Esophagus squamous epithelium (tissue), 5 donors: ENCODE measurements around the gene ASTN2. TPM values are rescaled to one million over a fixed set of nuclear protein-coding genes. Genes with fewer than 3 reads are reported as not detected.
A peak's percentile ranks its signal among the peaks of the same experiment; 100 is the strongest.

Experiments used
- DNase-seq: peaks from one replicate; lab custom pipeline; 2025; lab: John Stamatoyannopoulos, UW
- H3K27ac ChIP-seq, 4 donors: fragments of 200-600 bp; sonication (generic); one replicate each; pipeline ENCODE4 v1.5.1; 2016 to 2019; ENCODE audit warnings: mild to moderate bottlenecking in 1 of 4
- H3K27me3 ChIP-seq, 4 donors: fragments of 200-600 bp; sonication (generic); 1 replicate in 3 of 4; 2 replicates in 1 of 4; pipeline versions ENCODE4 v1.5.1 to v1.6.0; 2017 to 2021; ENCODE audit warnings: antibody characterized with exemption in 1 of 4
- H3K36me3 ChIP-seq, 3 donors: fragments of 200-600 bp; sonication (generic); one replicate each; pipeline ENCODE4 v1.5.1; 2016 to 2019
- H3K4me1 ChIP-seq, 3 donors: fragments of 200-600 bp; sonication (generic); one replicate each; pipeline ENCODE4 v1.5.1; 2017 to 2019
- H3K4me3 ChIP-seq, 4 donors: fragments of 200-600 bp; sonication (generic); 1 replicate in 3 of 4; 2 replicates in 1 of 4; pipeline ENCODE4 v1.5.1; 2016 to 2019; ENCODE audit warnings: mild to moderate bottlenecking in 2 of 4, moderate library complexity in 1 of 4
- H3K9me3 ChIP-seq, 3 donors: fragments of 200-600 bp; sonication (generic); one replicate each; pipeline ENCODE4 v1.5.1; 2016 to 2019
- POLR2A ChIP-seq, 4 donors: fragments of 450-650 bp; IDR thresholded peaks; one replicate each; pipeline ENCODE4 v1.6.1; 2017; ENCODE audit warnings: antibody characterized with exemption in 4 of 4, mild to moderate bottlenecking in 4 of 4, moderate library complexity in 3 of 4
- WGBS, 2 donors: methylation state at CpG; one replicate each; pipeline ENCODE4 v1.1.5; 2018; 5-methylcytosine and 5-hydroxymethylcytosine counted together
- intact Hi-C: fragments of 100-400 bp; cut with DNase I; formaldehyde crosslinking; loops from one replicate; pipeline ENCODE4 v1.15.0; 2022
- total RNA-seq, 4 donors: library from RNA; depleted of rRNA; stranded (reverse); fragments of >200 nt; gene quantifications; one replicate each; pipeline ENCODE4 v1.1.0, GENCODE V29; 2016
- TF ChIP-seq, protein P1 (sequence below), 6 experiments: fragments of 450-650 bp in 4 of 6; fragments of 200-600 bp in 2 of 6; sonication (generic) in 2 of 6; IDR thresholded peaks; one replicate each; pipeline ENCODE4 v1.5.1; 2016 to 2019; ENCODE audit warnings: antibody characterized with exemption in 6 of 6, mild to moderate bottlenecking in 4 of 6, moderate library complexity in 4 of 6
- donor health status: DM: yes; HTN: yes; CAD: no.

The ASTN2 gene
- total RNA-seq, 4 donors from 2014 or later: 0.13 to 1.9 (median 0.27) TPM; not detected in 1

DNA sequence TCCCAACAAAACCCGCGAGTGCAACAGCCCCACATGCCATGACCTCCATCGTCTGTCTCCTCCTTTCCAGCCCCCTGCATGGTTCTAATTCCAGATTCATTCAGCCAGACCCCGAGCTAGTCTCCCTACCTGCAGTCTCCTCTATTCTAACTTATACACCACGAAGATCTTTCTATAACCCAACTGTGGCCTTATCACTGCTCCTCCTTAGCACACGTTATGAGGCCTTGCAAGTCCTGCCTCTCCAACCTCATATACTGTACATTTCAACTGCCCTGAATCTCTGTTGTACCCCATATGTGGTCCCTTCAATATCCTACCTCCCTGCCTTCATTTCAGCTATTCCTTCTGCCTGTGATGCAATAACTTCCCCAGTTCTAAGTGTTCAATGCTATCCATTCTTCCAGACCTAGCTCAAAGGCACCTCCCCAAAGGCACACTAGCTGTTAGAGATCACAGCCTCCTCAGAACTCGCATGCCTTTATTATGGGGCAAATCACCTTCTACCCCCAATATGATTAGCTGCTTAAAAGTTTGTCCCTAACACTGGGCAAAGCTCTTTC, 942.8 kb downstream of the ASTN2 start:
- WGBS, 2 donors: 90% methylated on average over 7 of the region's 7 CpGs
- Histone ChIP-seq H3K36me3 (no peaks in the 10 kb centered on the region), H3K27me3 (peaks cover 0 to 37% (median 0%) of the 10 kb centered on the region in 4 donors), H3K4me3 (no peak overlapping the region), H3K4me1 (peaks cover 0 to 17% (median 0%) of the 10 kb centered on the region in 3 donors), H3K27ac (peak overlapping the region in 1 of 4 donors; percentile 13), H3K9me3 (no peaks in the 10 kb centered on the region)
- intact Hi-C loops: no loop called here
- DNase-seq: no peak
- TF ChIP-seq, protein P1, sequence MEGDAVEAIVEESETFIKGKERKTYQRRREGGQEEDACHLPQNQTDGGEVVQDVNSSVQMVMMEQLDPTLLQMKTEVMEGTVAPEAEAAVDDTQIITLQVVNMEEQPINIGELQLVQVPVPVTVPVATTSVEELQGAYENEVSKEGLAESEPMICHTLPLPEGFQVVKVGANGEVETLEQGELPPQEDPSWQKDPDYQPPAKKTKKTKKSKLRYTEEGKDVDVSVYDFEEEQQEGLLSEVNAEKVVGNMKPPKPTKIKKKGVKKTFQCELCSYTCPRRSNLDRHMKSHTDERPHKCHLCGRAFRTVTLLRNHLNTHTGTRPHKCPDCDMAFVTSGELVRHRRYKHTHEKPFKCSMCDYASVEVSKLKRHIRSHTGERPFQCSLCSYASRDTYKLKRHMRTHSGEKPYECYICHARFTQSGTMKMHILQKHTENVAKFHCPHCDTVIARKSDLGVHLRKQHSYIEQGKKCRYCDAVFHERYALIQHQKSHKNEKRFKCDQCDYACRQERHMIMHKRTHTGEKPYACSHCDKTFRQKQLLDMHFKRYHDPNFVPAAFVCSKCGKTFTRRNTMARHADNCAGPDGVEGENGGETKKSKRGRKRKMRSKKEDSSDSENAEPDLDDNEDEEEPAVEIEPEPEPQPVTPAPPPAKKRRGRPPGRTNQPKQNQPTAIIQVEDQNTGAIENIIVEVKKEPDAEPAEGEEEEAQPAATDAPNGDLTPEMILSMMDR (IDR thresholded peaks at IDR 0.05): no peak
- TF ChIP-seq POLR2A (IDR thresholded peaks at IDR 0.05): no peak

DNA sequence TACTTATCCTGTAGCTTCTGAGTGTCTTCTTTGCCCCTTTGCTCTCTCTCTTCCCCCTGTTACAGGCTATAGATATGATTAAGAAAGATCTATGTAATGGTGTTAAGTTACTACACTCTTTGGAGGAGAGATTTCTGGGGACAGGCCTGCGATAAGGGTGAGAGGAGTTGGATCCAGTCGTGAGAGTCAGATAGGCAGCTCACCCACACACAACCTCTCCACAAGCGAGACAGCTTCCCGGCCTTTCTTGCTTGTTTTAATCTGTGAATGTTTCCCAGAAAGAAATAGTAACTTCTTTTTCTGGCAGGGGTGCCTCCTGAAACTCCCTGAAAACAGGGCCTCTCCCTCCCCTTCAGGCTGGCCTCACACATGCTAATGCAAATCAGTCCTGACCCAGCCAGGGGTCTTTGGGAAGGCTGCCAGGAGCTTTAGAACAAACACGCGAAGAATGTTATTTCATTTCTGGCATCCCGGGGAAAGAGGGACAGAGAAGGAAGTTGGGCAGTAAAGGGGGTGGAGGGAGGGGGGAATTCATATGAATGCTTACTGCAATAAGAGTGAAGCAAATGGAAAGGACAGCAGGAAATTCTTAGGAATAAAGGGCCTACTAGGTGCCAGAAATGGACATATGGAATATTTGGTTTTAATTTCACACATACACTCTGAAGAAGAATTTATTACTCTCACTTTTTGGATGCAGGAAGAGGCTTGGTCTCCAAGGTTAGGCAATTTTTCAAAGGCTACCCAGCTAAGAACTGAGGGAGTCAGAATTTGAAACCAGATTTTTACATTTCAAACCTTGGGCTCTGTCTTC, 943.6 kb downstream of the ASTN2 start:
- H3K27ac ChIP-seq: peak overlapping the region in 2 of 4 donors; percentile 13 to 57
- intact Hi-C loops: no loop called here
- H3K4me3 ChIP-seq: no peak overlapping the region
- 44 to 63% methylated on average over 7 of the region's 7 CpGs for WGBS, 2 donors
- H3K36me3 ChIP-seq: no peaks in the 10 kb centered on the region
- peaks cover 0 to 9% (median 0%) of the 10 kb centered on the region in 3 donors for H3K4me1 ChIP-seq
- TF ChIP-seq POLR2A (IDR thresholded peaks at IDR 0.05): no peak
- TF ChIP-seq, protein P1 (IDR thresholded peaks at IDR 0.05): no peak
- DNase-seq: no peak
- H3K9me3 ChIP-seq: no peaks in the 10 kb centered on the region
- H3K27me3 ChIP-seq: peaks cover 0 to 37% (median 0%) of the 10 kb centered on the region in 4 donors

DNA sequence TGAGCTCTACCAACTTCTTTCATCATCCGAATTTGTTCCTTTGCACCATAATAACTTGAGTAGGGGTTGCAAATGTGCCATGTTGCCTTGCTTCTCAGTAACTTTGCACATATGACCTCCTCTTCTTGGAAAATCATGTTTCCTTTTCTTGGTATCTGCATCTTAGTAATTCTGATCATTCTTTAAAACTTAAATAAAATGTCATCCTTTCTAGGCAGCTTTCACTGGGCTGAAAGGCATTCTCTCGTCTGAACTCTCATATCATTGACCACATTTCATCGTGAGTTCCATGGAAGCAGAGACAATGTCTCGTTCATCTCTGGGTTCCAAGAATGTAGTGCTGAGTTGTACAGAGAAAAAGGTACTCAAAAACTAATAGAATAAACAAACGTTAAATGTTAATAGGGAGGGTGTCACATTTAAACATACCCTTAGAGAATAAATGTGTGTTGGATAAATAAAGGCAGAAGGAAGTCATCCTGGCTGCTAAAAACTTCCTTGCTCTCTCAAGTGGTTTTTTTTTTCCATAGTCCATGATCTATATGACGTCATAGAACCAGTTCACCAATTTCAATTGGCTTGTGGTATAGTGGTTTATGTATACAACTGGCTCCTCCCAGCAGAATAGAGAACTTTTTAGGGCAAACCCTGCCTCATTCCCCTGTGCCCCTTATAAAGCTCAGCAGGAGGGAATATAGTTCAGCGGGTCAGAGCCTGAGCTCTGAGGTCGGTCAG, 945.9 kb downstream of the ASTN2 start:
- Histone ChIP-seq H3K27me3 (peaks cover 0 to 26% (median 0%) of the 10 kb centered on the region in 4 donors), H3K27ac (no peak overlapping the region), H3K4me1 (no peaks in the 10 kb centered on the region), H3K4me3 (no peak overlapping the region), H3K9me3 (no peaks in the 10 kb centered on the region), H3K36me3 (no peaks in the 10 kb centered on the region)
- intact Hi-C loops: no loop called here
- DNase-seq: no peak
- 73 to 82% methylated on average over 6 to 8 of the region's 8 CpGs for WGBS, 2 donors
- TF ChIP-seq, protein P1 (IDR thresholded peaks at IDR 0.05): no peak
- no peak for TF ChIP-seq POLR2A (IDR thresholded peaks at IDR 0.05)

DNA sequence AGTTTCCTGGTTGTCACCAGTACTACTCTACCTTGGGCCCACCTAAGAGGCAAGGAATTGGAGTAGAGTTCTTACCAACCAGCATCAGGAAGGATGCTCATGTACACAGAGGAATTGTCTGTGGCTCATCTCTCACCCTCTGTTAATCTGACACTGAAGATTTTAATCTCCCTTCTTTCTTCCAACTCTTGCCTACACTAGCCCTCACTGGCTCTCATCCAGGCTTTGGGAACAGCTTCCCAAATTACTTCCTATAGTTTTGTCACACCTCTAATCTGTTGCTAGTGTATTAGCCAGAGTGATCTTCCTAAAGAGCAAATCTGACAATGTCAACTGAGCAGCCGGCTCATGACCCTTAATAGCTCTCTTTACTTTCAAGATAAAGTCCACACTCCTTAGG, 946.5 kb downstream of the ASTN2 start:
- Histone ChIP-seq H3K4me3 (no peak overlapping the region), H3K27me3 (peaks cover 0 to 23% (median 0%) of the 10 kb centered on the region in 4 donors), H3K27ac (no peak overlapping the region), H3K36me3 (no peaks in the 10 kb centered on the region), H3K9me3 (no peaks in the 10 kb centered on the region), H3K4me1 (no peaks in the 10 kb centered on the region)
- intact Hi-C loops: no loop called here
- 67 to 85% methylated on average over 1 of the region's 1 CpG for WGBS, 2 donors
- TF ChIP-seq POLR2A (IDR thresholded peaks at IDR 0.05): no peak
- TF ChIP-seq, protein P1 (IDR thresholded peaks at IDR 0.05): no peak
- no peak for DNase-seq
